ENCODE data around the gene AKAP6.

AKAP6 gene

GRCh38 chr14:32754209-32754608, 425.1 kb downstream of the AKAP6 start:
- H3K4me1 ChIP-seq (ENCODE audit: control insufficient read depth, insufficient read depth, low read length, poor library complexity, severe bottlenecking) = no peaks in the 10 kb centered on the region
- H3K36me3 ChIP-seq (ENCODE audit: control insufficient read depth, insufficient read depth, low read length) = no peaks in the 10 kb centered on the region
- H3K27ac ChIP-seq (ENCODE audit: insufficient read depth, low read length, poor library complexity, severe bottlenecking) = no peak overlapping the region
- H3K4me3 ChIP-seq (ENCODE audit: insufficient read depth, low read depth, low read length, poor library complexity, severe bottlenecking) = no peak overlapping the region
- no peak for DNase-seq
- no peaks in the 10 kb centered on the region for H3K27me3 ChIP-seq (replicated peaks; ENCODE audit: control insufficient read depth, insufficient read depth, low read length, poor library complexity, severe bottlenecking)
- no peaks in the 10 kb centered on the region for H3K9me3 ChIP-seq (ENCODE audit: control insufficient read depth, low read length)

GRCh38 chr14:32756173-32756572, 427.1 kb downstream of the AKAP6 start:
- H3K9me3 ChIP-seq (ENCODE audit: control insufficient read depth, low read length) = no peaks in the 10 kb centered on the region
- no peak overlapping the region for H3K27ac ChIP-seq (ENCODE audit: insufficient read depth, low read length, poor library complexity, severe bottlenecking)
- H3K4me3 ChIP-seq (ENCODE audit: insufficient read depth, low read depth, low read length, poor library complexity, severe bottlenecking) = no peak overlapping the region
- no peaks in the 10 kb centered on the region for H3K27me3 ChIP-seq (replicated peaks; ENCODE audit: control insufficient read depth, insufficient read depth, low read length, poor library complexity, severe bottlenecking)
- no peaks in the 10 kb centered on the region for H3K36me3 ChIP-seq (ENCODE audit: control insufficient read depth, insufficient read depth, low read length)
- DNase-seq = no peak
- H3K4me1 ChIP-seq (ENCODE audit: control insufficient read depth, insufficient read depth, low read length, poor library complexity, severe bottlenecking) = no peaks in the 10 kb centered on the region

- Histone ChIP-seq H3K4me3 (ENCODE audit: insufficient read depth, low read depth, low read length, poor library complexity, severe bottlenecking) (no peak overlapping the region), H3K9me3 (ENCODE audit: control insufficient read depth, low read length) (no peaks in the 10 kb centered on the region), H3K4me1 (ENCODE audit: control insufficient read depth, insufficient read depth, low read length, poor library complexity, severe bottlenecking) (no peaks in the 10 kb centered on the region), H3K27me3 (replicated peaks; ENCODE audit: control insufficient read depth, insufficient read depth, low read length, poor library complexity, severe bottlenecking) (no peaks in the 10 kb centered on the region), H3K36me3 (ENCODE audit: control insufficient read depth, insufficient read depth, low read length) (no peaks in the 10 kb centered on the region), H3K27ac (ENCODE audit: insufficient read depth, low read length, poor library complexity, severe bottlenecking) (no peak overlapping the region)
- DNase-seq = no peak
Observed at GRCh38 chr14:32756775-32757174, 427.7 kb downstream of the AKAP6 start.

GRCh38 chr14:32757568-32757967, 428.5 kb downstream of the AKAP6 start:
- Histone ChIP-seq H3K4me1 (ENCODE audit: control insufficient read depth, insufficient read depth, low read length, poor library complexity, severe bottlenecking) (no peaks in the 10 kb centered on the region), H3K27ac (ENCODE audit: insufficient read depth, low read length, poor library complexity, severe bottlenecking) (no peak overlapping the region), H3K4me3 (ENCODE audit: insufficient read depth, low read depth, low read length, poor library complexity, severe bottlenecking) (no peak overlapping the region), H3K27me3 (replicated peaks; ENCODE audit: control insufficient read depth, insufficient read depth, low read length, poor library complexity, severe bottlenecking) (no peaks in the 10 kb centered on the region), H3K9me3 (ENCODE audit: control insufficient read depth, low read length) (no peaks in the 10 kb centered on the region), H3K36me3 (ENCODE audit: control insufficient read depth, insufficient read depth, low read length) (no peaks in the 10 kb centered on the region)
- DNase-seq = no peak

- H3K4me1 ChIP-seq (ENCODE audit: control insufficient read depth, insufficient read depth, low read length, poor library complexity, severe bottlenecking) = no peaks in the 10 kb centered on the region
- no peak overlapping the region for H3K4me3 ChIP-seq (ENCODE audit: insufficient read depth, low read depth, low read length, poor library complexity, severe bottlenecking)
- no peaks in the 10 kb centered on the region for H3K36me3 ChIP-seq (ENCODE audit: control insufficient read depth, insufficient read depth, low read length)
- H3K27ac ChIP-seq (ENCODE audit: insufficient read depth, low read length, poor library complexity, severe bottlenecking) = no peak overlapping the region
- no peak for DNase-seq
- no peaks in the 10 kb centered on the region for H3K27me3 ChIP-seq (replicated peaks; ENCODE audit: control insufficient read depth, insufficient read depth, low read length, poor library complexity, severe bottlenecking)
- no peaks in the 10 kb centered on the region for H3K9me3 ChIP-seq (ENCODE audit: control insufficient read depth, low read length)
Observed at GRCh38 chr14:32761381-32761968, 432.4 kb downstream of the AKAP6 start.

- H3K4me3 ChIP-seq (ENCODE audit: insufficient read depth, low read depth, low read length, poor library complexity, severe bottlenecking) = no peak overlapping the region
- H3K27ac ChIP-seq (ENCODE audit: insufficient read depth, low read length, poor library complexity, severe bottlenecking) = no peak overlapping the region
- H3K36me3 ChIP-seq (ENCODE audit: control insufficient read depth, insufficient read depth, low read length) = no peaks in the 10 kb centered on the region
- DNase-seq = no peak
- no peaks in the 10 kb centered on the region for H3K27me3 ChIP-seq (replicated peaks; ENCODE audit: control insufficient read depth, insufficient read depth, low read length, poor library complexity, severe bottlenecking)
- no peaks in the 10 kb centered on the region for H3K9me3 ChIP-seq (ENCODE audit: control insufficient read depth, low read length)
- H3K4me1 ChIP-seq (ENCODE audit: control insufficient read depth, insufficient read depth, low read length, poor library complexity, severe bottlenecking) = no peaks in the 10 kb centered on the region
Observed at GRCh38 chr14:32762886-32763285, 433.8 kb downstream of the AKAP6 start.

- Histone ChIP-seq H3K27ac (ENCODE audit: insufficient read depth, low read length, poor library complexity, severe bottlenecking) (no peak overlapping the region), H3K36me3 (ENCODE audit: control insufficient read depth, insufficient read depth, low read length) (no peaks in the 10 kb centered on the region), H3K4me1 (ENCODE audit: control insufficient read depth, insufficient read depth, low read length, poor library complexity, severe bottlenecking) (no peaks in the 10 kb centered on the region), H3K9me3 (ENCODE audit: control insufficient read depth, low read length) (no peaks in the 10 kb centered on the region), H3K27me3 (replicated peaks; ENCODE audit: control insufficient read depth, insufficient read depth, low read length, poor library complexity, severe bottlenecking) (no peaks in the 10 kb centered on the region), H3K4me3 (ENCODE audit: insufficient read depth, low read depth, low read length, poor library complexity, severe bottlenecking) (no peak overlapping the region)
- DNase-seq = no peak
Observed at GRCh38 chr14:32763673-32764072, 434.6 kb downstream of the AKAP6 start.

- H3K27me3 ChIP-seq (replicated peaks; ENCODE audit: control insufficient read depth, insufficient read depth, low read length, poor library complexity, severe bottlenecking) = no peaks in the 10 kb centered on the region
- H3K4me1 ChIP-seq (ENCODE audit: control insufficient read depth, insufficient read depth, low read length, poor library complexity, severe bottlenecking) = no peaks in the 10 kb centered on the region
- no peak overlapping the region for H3K27ac ChIP-seq (ENCODE audit: insufficient read depth, low read length, poor library complexity, severe bottlenecking)
- H3K36me3 ChIP-seq (ENCODE audit: control insufficient read depth, insufficient read depth, low read length) = no peaks in the 10 kb centered on the region
- no peak for DNase-seq
- no peak overlapping the region for H3K4me3 ChIP-seq (ENCODE audit: insufficient read depth, low read depth, low read length, poor library complexity, severe bottlenecking)
- no peaks in the 10 kb centered on the region for H3K9me3 ChIP-seq (ENCODE audit: control insufficient read depth, low read length)
Observed at GRCh38 chr14:32764131-32764530, 435.0 kb downstream of the AKAP6 start.

- no peaks in the 10 kb centered on the region for H3K4me1 ChIP-seq (ENCODE audit: control insufficient read depth, insufficient read depth, low read length, poor library complexity, severe bottlenecking)
- DNase-seq = no peak
- H3K27ac ChIP-seq (ENCODE audit: insufficient read depth, low read length, poor library complexity, severe bottlenecking) = no peak overlapping the region
- no peaks in the 10 kb centered on the region for H3K9me3 ChIP-seq (ENCODE audit: control insufficient read depth, low read length)
- no peaks in the 10 kb centered on the region for H3K36me3 ChIP-seq (ENCODE audit: control insufficient read depth, insufficient read depth, low read length)
- no peak overlapping the region for H3K4me3 ChIP-seq (ENCODE audit: insufficient read depth, low read depth, low read length, poor library complexity, severe bottlenecking)
- H3K27me3 ChIP-seq (replicated peaks; ENCODE audit: control insufficient read depth, insufficient read depth, low read length, poor library complexity, severe bottlenecking) = no peaks in the 10 kb centered on the region
Observed at GRCh38 chr14:32770422-32770821, 441.3 kb downstream of the AKAP6 start.

GRCh38 chr14:32774214-32774613, 445.1 kb downstream of the AKAP6 start:
- H3K27ac ChIP-seq (ENCODE audit: insufficient read depth, low read length, poor library complexity, severe bottlenecking) = no peak overlapping the region
- no peaks in the 10 kb centered on the region for H3K36me3 ChIP-seq (ENCODE audit: control insufficient read depth, insufficient read depth, low read length)
- no peak for DNase-seq
- no peaks in the 10 kb centered on the region for H3K9me3 ChIP-seq (ENCODE audit: control insufficient read depth, low read length)
- no peaks in the 10 kb centered on the region for H3K4me1 ChIP-seq (ENCODE audit: control insufficient read depth, insufficient read depth, low read length, poor library complexity, severe bottlenecking)
- no peaks in the 10 kb centered on the region for H3K27me3 ChIP-seq (replicated peaks; ENCODE audit: control insufficient read depth, insufficient read depth, low read length, poor library complexity, severe bottlenecking)
- no peak overlapping the region for H3K4me3 ChIP-seq (ENCODE audit: insufficient read depth, low read depth, low read length, poor library complexity, severe bottlenecking)

Data from effector memory CD4-positive, alpha-beta T cell (primary cell).